GM21723 (cell line): ENCODE data around the gene WDFY2.
"Not testable (repeated sequence)": the region's sequence is repeated elsewhere in the genome, so short reads cannot be mapped to it uniquely, and the experiment has no call there.

Experiments
- ATAC-seq: cut with Tn5 transposase; IDR thresholded peaks from one replicate; pipeline ENCODE4 v1.9.1; 2021; ENCODE audit warnings: mild to moderate bottlenecking, moderate library complexity; ENCODE audit not compliant: unreplicated experiment

WDFY2 gene

GRCh38 chr13:51564252-51564651 lies 20.0 kb upstream of the WDFY2 start:
- no peak for ATAC-seq

GRCh38 chr13:51564671-51565070 lies 19.6 kb upstream of the WDFY2 start:
- ATAC-seq, result no peak

- not testable (repeated sequence) for ATAC-seq
Observed at GRCh38 chr13:51569001-51569400, 15.3 kb upstream of the WDFY2 start.

- no peak for ATAC-seq
Observed at GRCh38 chr13:51576754-51577153, 7.5 kb upstream of the WDFY2 start.

GRCh38 chr13:51577690-51578089 lies 6.6 kb upstream of the WDFY2 start:
- ATAC-seq, result no peak

- ATAC-seq, result no peak
Observed at GRCh38 chr13:51579676-51580075, 4.6 kb upstream of the WDFY2 start.

GRCh38 chr13:51581148-51581820 lies 3.0 kb upstream of the WDFY2 start:
- no peak for ATAC-seq

GRCh38 chr13:51583469-51583874 lies 790 bp upstream of the WDFY2 start:
- ATAC-seq, result no peak

GRCh38 chr13:51584731-51585672 lies 740 bp downstream of the WDFY2 start:
- peak; percentile 32 for ATAC-seq

- ATAC-seq, result no peak
Observed at GRCh38 chr13:51585696-51586095, 1.4 kb downstream of the WDFY2 start.

GRCh38 chr13:51587372-51587771 lies 3.1 kb downstream of the WDFY2 start:
- no peak for ATAC-seq

- ATAC-seq, result no peak
Observed at GRCh38 chr13:51588406-51588949, 4.2 kb downstream of the WDFY2 start.

GRCh38 chr13:51589793-51590192 lies 5.5 kb downstream of the WDFY2 start:
- ATAC-seq, result no peak

GRCh38 chr13:51590231-51590970 lies 6.1 kb downstream of the WDFY2 start:
- no peak for ATAC-seq

GRCh38 chr13:51590971-51591627 lies 6.8 kb downstream of the WDFY2 start:
- ATAC-seq, result no peak

GRCh38 chr13:51591938-51592337 lies 7.7 kb downstream of the WDFY2 start:
- not testable (repeated sequence) for ATAC-seq

GRCh38 chr13:51594432-51594831 lies 10.2 kb downstream of the WDFY2 start:
- no peak for ATAC-seq

GRCh38 chr13:51595416-51595815 lies 11.2 kb downstream of the WDFY2 start:
- no peak for ATAC-seq

GRCh38 chr13:51596541-51596940 lies 12.3 kb downstream of the WDFY2 start:
- ATAC-seq, result no peak

GRCh38 chr13:51599444-51600176 lies 15.3 kb downstream of the WDFY2 start:
- ATAC-seq, result no peak
